Measurements from ENCODE around the gene CCDC30. TPM values are rescaled to one million over a fixed set of nuclear protein-coding genes. Genes with fewer than 3 reads are reported as not detected.
"Not testable (repeated sequence)": the region's sequence is repeated elsewhere in the genome, so short reads cannot be mapped to it uniquely, and the experiment has no call there.

The CCDC30 gene
- total and polyA plus RNA-seq, 7 donors = 0.69 to 3.9 (median 3.3) TPM

DNA sequence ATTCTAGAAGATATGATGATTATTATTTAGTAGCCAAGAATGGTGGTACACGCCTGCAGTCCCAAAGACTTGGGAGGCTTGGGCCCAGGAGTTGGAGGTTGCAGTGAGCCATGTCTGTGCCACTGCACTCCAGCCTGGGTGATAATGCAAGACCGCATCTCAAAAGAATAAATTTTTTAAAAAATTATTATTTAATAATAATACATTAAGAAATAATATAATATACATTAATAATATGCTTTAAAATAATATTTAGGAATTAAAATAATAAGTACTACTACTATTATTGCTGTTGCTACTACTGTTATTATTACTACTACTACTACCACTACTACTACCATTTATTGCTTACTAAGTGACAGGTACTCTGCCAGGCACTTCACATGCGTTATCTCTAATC, 27.2 kb downstream of the CCDC30 start:
- no peak overlapping the region for H3K27ac ChIP-seq
- H3K9me3 ChIP-seq = no peaks in the 10 kb centered on the region
- peaks cover 0 to 5% (median 0%) of the 10 kb centered on the region in 4 donors for H3K36me3 ChIP-seq
- H3K4me1 ChIP-seq = no peaks in the 10 kb centered on the region
- no peaks in the 10 kb centered on the region for H3K27me3 ChIP-seq
- no peak for DNase-seq
- intact Hi-C loops (cut with DNase I) = no loop called here
- TF ChIP-seq POLR2A (IDR thresholded peaks at IDR 0.05) = no peak
- TF ChIP-seq, protein P1, sequence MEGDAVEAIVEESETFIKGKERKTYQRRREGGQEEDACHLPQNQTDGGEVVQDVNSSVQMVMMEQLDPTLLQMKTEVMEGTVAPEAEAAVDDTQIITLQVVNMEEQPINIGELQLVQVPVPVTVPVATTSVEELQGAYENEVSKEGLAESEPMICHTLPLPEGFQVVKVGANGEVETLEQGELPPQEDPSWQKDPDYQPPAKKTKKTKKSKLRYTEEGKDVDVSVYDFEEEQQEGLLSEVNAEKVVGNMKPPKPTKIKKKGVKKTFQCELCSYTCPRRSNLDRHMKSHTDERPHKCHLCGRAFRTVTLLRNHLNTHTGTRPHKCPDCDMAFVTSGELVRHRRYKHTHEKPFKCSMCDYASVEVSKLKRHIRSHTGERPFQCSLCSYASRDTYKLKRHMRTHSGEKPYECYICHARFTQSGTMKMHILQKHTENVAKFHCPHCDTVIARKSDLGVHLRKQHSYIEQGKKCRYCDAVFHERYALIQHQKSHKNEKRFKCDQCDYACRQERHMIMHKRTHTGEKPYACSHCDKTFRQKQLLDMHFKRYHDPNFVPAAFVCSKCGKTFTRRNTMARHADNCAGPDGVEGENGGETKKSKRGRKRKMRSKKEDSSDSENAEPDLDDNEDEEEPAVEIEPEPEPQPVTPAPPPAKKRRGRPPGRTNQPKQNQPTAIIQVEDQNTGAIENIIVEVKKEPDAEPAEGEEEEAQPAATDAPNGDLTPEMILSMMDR (IDR thresholded peaks at IDR 0.05) = no peak
- no peak for TF ChIP-seq POLR2AphosphoS5 (IDR thresholded peaks at IDR 0.05)
- no peak for TF ChIP-seq EP300 (IDR thresholded peaks at IDR 0.05)
- 95 to 97% methylated on average over 3 of the region's 3 CpGs for WGBS, 2 donors
- H3K4me3 ChIP-seq = no peak overlapping the region

DNA sequence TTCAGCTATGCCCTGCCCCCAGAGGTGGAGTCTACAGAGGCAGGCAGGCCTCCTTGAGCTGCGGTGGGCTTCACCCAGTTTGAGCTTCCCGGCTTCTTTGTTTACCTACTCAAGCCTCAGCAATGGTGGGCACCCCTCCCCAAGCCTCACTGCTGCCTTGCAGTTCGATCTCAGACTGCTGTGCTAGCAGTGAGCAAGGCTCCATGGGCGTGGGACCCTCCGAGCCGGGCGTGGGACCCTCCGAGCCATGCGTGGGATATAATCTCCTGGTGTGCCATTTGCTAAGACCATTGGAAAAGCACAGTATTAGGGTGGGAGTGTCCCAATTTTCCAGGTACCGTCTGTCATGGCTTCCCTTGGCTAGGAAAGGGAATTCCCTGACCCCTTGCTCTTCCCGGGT, 38.9 kb downstream of the CCDC30 start:
- peaks cover 0 to 28% (median 1%) of the 10 kb centered on the region in 4 donors for H3K36me3 ChIP-seq
- 96% methylated on average over 11 of the region's 11 CpGs for WGBS, 2 donors
- DNase-seq; H3K4me3 ChIP-seq; H3K9me3 ChIP-seq; H3K4me1 ChIP-seq; H3K27ac ChIP-seq; intact Hi-C loops (cut with DNase I); H3K27me3 ChIP-seq: not testable (repeated sequence)

- TF ChIP-seq EP300 (IDR thresholded peaks at IDR 0.05) (no peak), POLR2AphosphoS5 (IDR thresholded peaks at IDR 0.05) (no peak), POLR2A (IDR thresholded peaks at IDR 0.05) (no peak)
- TF ChIP-seq, protein P1 (IDR thresholded peaks at IDR 0.05) = no peak
- Histone ChIP-seq H3K27ac (no peak overlapping the region), H3K9me3 (peaks cover 0 to 13% (median 5%) of the 10 kb centered on the region in 4 donors), H3K4me3 (no peak overlapping the region), H3K27me3 (no peaks in the 10 kb centered on the region), H3K36me3 (peaks cover 0 to 14% (median 1%) of the 10 kb centered on the region in 4 donors), H3K4me1 (no peaks in the 10 kb centered on the region)
- intact Hi-C loops (cut with DNase I) = no loop called here
- DNase-seq = no peak
- WGBS, 2 donors = 92 to 94% methylated on average over 2 of the region's 2 CpGs
Measured at GRCh38 chr1:42504535-42505128, 41.5 kb downstream of the CCDC30 start.

DNA sequence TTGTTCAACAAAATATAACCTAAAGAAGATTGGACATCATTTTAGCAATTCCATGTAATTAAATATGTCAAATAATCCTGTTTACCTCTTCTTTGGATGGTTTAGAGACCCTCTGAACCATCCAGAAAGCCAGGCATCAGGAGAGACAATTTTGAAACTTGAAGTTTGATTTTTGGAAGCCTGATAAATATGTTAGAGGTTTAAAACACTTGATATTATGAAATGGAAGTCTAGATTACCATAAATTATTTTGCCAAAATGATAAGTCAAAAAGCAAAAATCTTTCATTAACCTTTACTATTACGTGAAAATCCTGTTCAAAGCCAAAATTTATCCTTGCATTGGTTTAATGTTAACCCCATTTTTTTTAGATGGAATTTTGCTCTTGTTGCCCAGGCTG, 43.5 kb downstream of the CCDC30 start:
- no peak for DNase-seq
- intact Hi-C loops (cut with DNase I) = no loop called here
- Histone ChIP-seq H3K27me3 (no peaks in the 10 kb centered on the region), H3K9me3 (peaks cover 0 to 24% (median 5%) of the 10 kb centered on the region in 4 donors), H3K27ac (no peak overlapping the region), H3K4me3 (no peak overlapping the region), H3K4me1 (no peaks in the 10 kb centered on the region), H3K36me3 (peaks cover 0 to 14% (median 1%) of the 10 kb centered on the region in 4 donors)
- TF ChIP-seq, protein P1 (IDR thresholded peaks at IDR 0.05) = no peak
- TF ChIP-seq EP300 (IDR thresholded peaks at IDR 0.05) (no peak), POLR2A (IDR thresholded peaks at IDR 0.05) (no peak), POLR2AphosphoS5 (IDR thresholded peaks at IDR 0.05) (no peak)
- 88 to 94% methylated on average over 1 of the region's 1 CpG for WGBS, 2 donors

GRCh38 chr1:42511581-42512155, 48.6 kb downstream of the CCDC30 start:
- H3K9me3 ChIP-seq = peaks cover 0 to 26% (median 0%) of the 10 kb centered on the region in 4 donors
- H3K4me3 ChIP-seq; intact Hi-C loops (cut with DNase I); H3K36me3 ChIP-seq; H3K27ac ChIP-seq; H3K27me3 ChIP-seq; DNase-seq; H3K4me1 ChIP-seq: not testable (repeated sequence)
- WGBS, 2 donors = 75 to 84% methylated on average over 6 of the region's 6 CpGs

DNA sequence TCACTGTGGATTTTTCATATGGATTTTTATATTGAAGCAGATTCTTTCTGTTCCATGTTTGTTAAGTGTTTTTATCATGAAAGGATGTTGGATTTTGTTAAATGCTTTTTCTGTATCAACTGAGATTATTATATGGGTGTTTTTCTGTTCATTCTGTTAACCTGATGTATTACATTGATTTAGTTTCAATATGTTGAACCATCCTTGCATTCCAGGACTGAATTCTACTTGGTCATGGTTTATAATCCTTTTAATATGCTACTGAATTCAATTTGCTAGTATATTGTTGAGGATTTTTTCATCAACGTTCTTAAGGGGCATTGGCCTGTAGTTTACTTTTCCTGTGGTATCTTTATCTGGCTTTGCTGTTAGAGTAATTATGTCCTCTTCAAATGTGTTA, 55.8 kb downstream of the CCDC30 start:
- WGBS, 2 donors = 52 to 80% methylated on average over 1 of the region's 1 CpG
- DNase-seq = no peak
- Histone ChIP-seq H3K4me3 (no peak overlapping the region), H3K9me3 (peaks cover 0 to 18% (median 4%) of the 10 kb centered on the region in 4 donors), H3K4me1 (no peaks in the 10 kb centered on the region), H3K27ac (no peak overlapping the region), H3K27me3 (no peaks in the 10 kb centered on the region), H3K36me3 (no peaks in the 10 kb centered on the region)
- intact Hi-C loops (cut with DNase I) = no loop called here
- no peak for TF ChIP-seq POLR2A (IDR thresholded peaks at IDR 0.05)
- TF ChIP-seq POLR2AphosphoS5 (IDR thresholded peaks at IDR 0.05) = no peak
- TF ChIP-seq, protein P1 (IDR thresholded peaks at IDR 0.05) = no peak
- no peak for TF ChIP-seq EP300 (IDR thresholded peaks at IDR 0.05)

All from sigmoid colon (tissue), 7 donors.